PFSK-1 (cell line): ENCODE results near the gene CLTCL1.

Experiments
- FOXP2 ChIP-seq: optimal IDR thresholded peaks from 2 replicates; pipeline ENCODE3; 2011; ENCODE audit warnings: borderline replicate concordance, control low read depth, inconsistent platforms; ENCODE audit not compliant: insufficient read depth; ENCODE audit errors: extremely low read length, extremely low read depth
- POLR2AphosphoS5 ChIP-seq: IDR thresholded peaks from 2 replicates; pipeline ENCODE4 v1.6.1; 2012; ENCODE audit warnings: low read depth, mild to moderate bottlenecking, control low read depth, low read length, moderate library complexity
- REST ChIP-seq, 2 experiments: IDR thresholded peaks; 2 replicates each; pipeline versions ENCODE4 v1.6.1 to v1.8.0; 2011 to 2012; ENCODE audit warnings: low read depth in 2 of 2, low read length in 2 of 2, control low read depth in 1 of 2, inconsistent platforms in 1 of 2, mild to moderate bottlenecking in 1 of 2, moderate library complexity in 1 of 2; ENCODE audit not compliant: insufficient read depth in 1 of 2
- SIN3A ChIP-seq: IDR thresholded peaks from 2 replicates; pipeline ENCODE4 v1.6.1; 2012; ENCODE audit warnings: mild to moderate bottlenecking, low read length, moderate library complexity, borderline replicate concordance; ENCODE audit not compliant: insufficient read depth
- TAF1 ChIP-seq: IDR thresholded peaks from 2 replicates; pipeline ENCODE4 v1.6.1; 2012; ENCODE audit warnings: low read length, control low read depth, borderline replicate concordance; ENCODE audit not compliant: insufficient read depth

DNA sequence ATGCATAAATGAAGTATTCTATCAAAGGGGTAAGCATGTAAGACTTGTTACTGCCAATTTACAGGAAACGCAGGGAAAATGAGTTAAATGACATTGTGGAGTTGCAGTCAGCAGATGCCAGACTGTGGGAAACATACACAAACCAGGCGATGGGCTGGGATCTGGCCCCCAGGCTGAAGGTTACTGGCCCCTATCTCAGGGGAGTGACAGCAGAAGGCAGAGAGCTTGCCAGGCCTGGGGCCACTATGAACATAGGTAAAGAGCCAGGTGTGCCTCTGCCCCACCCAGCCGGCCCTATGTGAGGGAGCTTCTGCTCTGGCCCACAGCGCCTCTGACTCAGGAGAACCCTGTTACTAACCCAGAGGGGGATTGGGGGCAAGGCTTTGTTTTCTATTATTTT is 86.9 kb downstream of the CLTCL1 start:
- TF ChIP-seq POLR2AphosphoS5 (no peak), SIN3A (no peak), REST (IDR thresholded peaks at IDR 0.05; ENCODE audit: insufficient read depth in 1 of 2, low read depth in 2 of 2, low read length in 2 of 2) (no peak), TAF1 (no peak), FOXP2 (no peak)
